Stimulated activated naive CD8-positive, alpha-beta T cell treated with anti-CD3 and anti-CD28 coated beads, Interleukin-15, amount 100 ng/mL, for 72 hours (primary cell): ENCODE data around the gene ARRDC4.
"Not testable (repeated sequence)": the region's sequence is repeated elsewhere in the genome, so short reads cannot be mapped to it uniquely, and the experiment has no call there.

Experiments used
- ATAC-seq: fragments of 150-1000 bp; cut with Tn5 transposase; 2 replicates; pipeline ENCODE4 v1.10.0; 2021; ENCODE audit warnings: mild to moderate bottlenecking, moderate library complexity
- DNase-seq, 2 donors: peaks; one replicate each; pipeline ENCODE4 v3.0.0; 2021 to 2022
- H3K27ac Mint-ChIP-seq, 2 donors: one replicate each; pipeline ENCODE4 v1.8.0; 2022; ENCODE audit warnings: mild to moderate bottlenecking in 2 of 2, mixed read lengths in 2 of 2, moderate library complexity in 2 of 2
- H3K27me3 Mint-ChIP-seq: one replicate; pipeline ENCODE4 v1.8.0; 2022; ENCODE audit warnings: mixed read lengths
- H3K4me1 Mint-ChIP-seq: one replicate; pipeline ENCODE4 v1.8.0; 2022; ENCODE audit warnings: mild to moderate bottlenecking, mixed read lengths
- H3K4me3 Mint-ChIP-seq, 2 donors: one replicate each; pipeline ENCODE4 v1.8.0; 2022; ENCODE audit warnings: mild to moderate bottlenecking in 2 of 2, mixed read lengths in 2 of 2, moderate library complexity in 1 of 2
- H3K9me3 Mint-ChIP-seq, 2 donors: one replicate each; pipeline ENCODE4 v1.8.0; 2022; ENCODE audit warnings: mixed read lengths in 2 of 2

Gene ARRDC4

DNA sequence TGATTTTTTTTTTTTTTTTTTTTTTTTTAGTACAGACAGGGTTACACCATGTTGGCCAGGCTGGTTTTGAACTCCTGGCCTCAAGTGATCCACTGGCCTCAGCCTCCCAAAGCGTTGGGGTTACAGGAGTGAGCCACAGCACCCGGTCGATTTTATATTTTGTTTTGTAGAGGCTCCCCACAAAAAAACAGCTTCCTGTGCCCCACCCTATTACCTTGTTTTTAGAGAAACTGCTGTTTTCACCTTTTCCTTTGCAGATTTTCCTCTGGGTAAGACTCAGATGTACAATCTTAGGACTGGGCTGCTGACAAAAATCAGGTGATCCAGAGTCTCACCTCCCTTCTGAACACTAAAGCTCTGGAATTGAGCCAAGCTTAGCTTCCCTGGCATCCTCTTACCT lies 20.6 kb downstream of the ARRDC4 start:
- no peak overlapping the region for H3K27ac Mint-ChIP-seq
- peaks cover 6% of the 10 kb centered on the region for H3K4me1 Mint-ChIP-seq
- no peaks in the 10 kb centered on the region for H3K27me3 Mint-ChIP-seq
- no peak for DNase-seq
- peaks cover 4% of the 10 kb centered on the region in 2 donors for H3K9me3 Mint-ChIP-seq
- H3K4me3 Mint-ChIP-seq: no peak overlapping the region
- ATAC-seq: no peak

DNA sequence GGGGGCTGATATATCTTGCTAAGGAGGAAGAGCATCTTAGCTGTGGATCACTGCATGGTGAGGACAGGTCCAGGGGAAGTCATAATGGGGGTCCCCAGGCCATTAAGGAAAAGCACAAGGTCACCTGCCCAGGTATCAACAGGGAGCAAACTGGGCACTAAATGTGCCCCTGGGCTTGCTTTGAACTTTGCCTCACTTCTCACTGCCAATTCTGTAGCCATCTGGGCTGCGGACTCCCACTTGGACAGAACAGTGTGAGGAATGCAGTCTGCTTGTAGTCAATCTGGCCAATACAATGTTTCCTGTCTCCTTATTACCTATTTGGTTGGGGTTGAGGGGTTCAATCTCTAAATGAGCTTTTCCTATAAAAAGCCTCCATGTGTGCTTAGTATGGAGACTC lies 21.3 kb downstream of the ARRDC4 start:
- peaks cover 6% of the 10 kb centered on the region for H3K4me1 Mint-ChIP-seq
- no peak overlapping the region for H3K4me3 Mint-ChIP-seq
- no peaks in the 10 kb centered on the region for H3K27me3 Mint-ChIP-seq
- no peak for DNase-seq
- H3K27ac Mint-ChIP-seq: no peak overlapping the region
- H3K9me3 Mint-ChIP-seq: peaks cover 10 to 11% of the 10 kb centered on the region in 2 donors
- ATAC-seq: no peak

- no peaks in the 10 kb centered on the region for H3K27me3 Mint-ChIP-seq
These were observed 23.7 kb downstream of the ARRDC4 start for GRCh38 chr15:97984157-97984556.

GRCh38 chr15:97985979-97986378 lies 25.5 kb downstream of the ARRDC4 start:
- H3K27ac Mint-ChIP-seq, ATAC-seq, H3K4me3 Mint-ChIP-seq, H3K4me1 Mint-ChIP-seq, H3K27me3 Mint-ChIP-seq, DNase-seq: not testable (repeated sequence)
- peaks cover 15 to 27% of the 10 kb centered on the region in 2 donors for H3K9me3 Mint-ChIP-seq

More at GRCh38 chr15:97984157-97984556, 23.7 kb downstream of the ARRDC4 start:
- peaks cover 15 to 27% of the 10 kb centered on the region in 2 donors for H3K9me3 Mint-ChIP-seq
- peaks cover 6% of the 10 kb centered on the region for H3K4me1 Mint-ChIP-seq
- no peak for DNase-seq
- H3K27ac Mint-ChIP-seq: no peak overlapping the region
- no peak for ATAC-seq
- no peak overlapping the region for H3K4me3 Mint-ChIP-seq

GRCh38 chr15:97986781-97987180 lies 26.3 kb downstream of the ARRDC4 start:
- no peak overlapping the region for H3K4me3 Mint-ChIP-seq
- no peak overlapping the region for H3K27ac Mint-ChIP-seq
- DNase-seq (no peak), ATAC-seq (no peak)
- no peaks in the 10 kb centered on the region for H3K27me3 Mint-ChIP-seq
- H3K9me3 Mint-ChIP-seq: peaks cover 15 to 27% of the 10 kb centered on the region in 2 donors
- no peaks in the 10 kb centered on the region for H3K4me1 Mint-ChIP-seq

DNA sequence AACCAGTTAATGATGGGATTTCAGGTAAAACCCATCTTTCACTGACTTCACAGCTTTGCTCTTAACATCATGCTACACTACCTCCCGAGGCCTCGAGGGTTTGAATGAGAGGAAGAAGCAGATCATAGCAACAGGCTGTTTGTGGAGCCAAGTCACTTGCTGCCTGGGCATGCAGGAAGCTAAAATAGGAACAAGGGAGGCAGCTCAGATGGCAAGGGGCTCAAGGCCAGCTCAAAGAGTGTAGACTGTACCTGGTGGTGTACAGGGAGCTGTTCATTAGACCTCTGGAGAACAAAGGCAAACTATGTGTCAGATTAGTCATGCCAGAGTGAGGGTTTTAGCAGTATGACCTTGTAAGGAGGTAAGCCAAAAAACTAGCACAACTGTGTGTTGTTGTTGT lies 28.8 kb downstream of the ARRDC4 start:
- ATAC-seq (no peak), DNase-seq (no peak)
- no peak overlapping the region for H3K4me3 Mint-ChIP-seq
- H3K27ac Mint-ChIP-seq: no peak overlapping the region
- H3K9me3 Mint-ChIP-seq: peaks cover 15 to 27% of the 10 kb centered on the region in 2 donors
- no peaks in the 10 kb centered on the region for H3K4me1 Mint-ChIP-seq
- H3K27me3 Mint-ChIP-seq: no peaks in the 10 kb centered on the region

- Mint-ChIP-seq H3K9me3 (peaks cover 5 to 13% of the 10 kb centered on the region in 2 donors), H3K4me1 (peaks cover 6% of the 10 kb centered on the region), H3K27me3 (no peaks in the 10 kb centered on the region), H3K27ac (peak overlapping the region in 1 of 2 donors; percentile 43), H3K4me3 (no peak overlapping the region)
- no peak for DNase-seq
- ATAC-seq: no peak
These were observed 31.6 kb downstream of the ARRDC4 start for GRCh38 chr15:97991972-97992541.

- ATAC-seq: no peak
- no peaks in the 10 kb centered on the region for H3K27me3 Mint-ChIP-seq
- no peak for DNase-seq
- H3K4me3 Mint-ChIP-seq: no peak overlapping the region
- H3K27ac Mint-ChIP-seq: no peak overlapping the region
- H3K9me3 Mint-ChIP-seq: peaks cover 4 to 5% of the 10 kb centered on the region in 2 donors
- H3K4me1 Mint-ChIP-seq: peaks cover 6% of the 10 kb centered on the region
These were observed 32.3 kb downstream of the ARRDC4 start for GRCh38 chr15:97992823-97993222.

GRCh38 chr15:97993310-97993738 lies 32.8 kb downstream of the ARRDC4 start:
- DNase-seq: no peak
- no peak overlapping the region for H3K27ac Mint-ChIP-seq
- H3K4me3 Mint-ChIP-seq: no peak overlapping the region
- no peaks in the 10 kb centered on the region for H3K9me3 Mint-ChIP-seq
- H3K27me3 Mint-ChIP-seq: no peaks in the 10 kb centered on the region
- peaks cover 6% of the 10 kb centered on the region for H3K4me1 Mint-ChIP-seq
- ATAC-seq: no peak

- H3K9me3 Mint-ChIP-seq: no peaks in the 10 kb centered on the region
These were observed 33.7 kb downstream of the ARRDC4 start for GRCh38 chr15:97994236-97994635.

DNA sequence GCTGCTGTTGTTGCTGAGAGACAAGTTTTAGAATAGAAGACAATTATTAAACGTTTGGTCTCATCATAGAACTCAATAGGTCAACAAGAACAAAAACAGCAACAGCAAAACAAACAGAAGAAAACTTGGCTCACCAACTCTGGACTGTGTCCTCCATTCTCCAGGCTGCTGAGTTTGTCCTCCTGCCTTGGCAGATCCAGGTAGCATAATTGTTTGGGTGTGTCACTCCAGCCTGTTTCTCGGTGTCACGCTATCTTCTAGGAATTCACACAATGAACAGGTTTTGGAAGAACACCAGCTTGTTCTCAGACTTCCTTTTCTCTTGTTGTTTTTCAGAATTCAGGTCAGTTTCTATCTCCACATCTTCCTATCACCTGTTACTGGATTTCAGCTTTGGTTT lies 34.7 kb downstream of the ARRDC4 start:
- ATAC-seq (no peak), DNase-seq (no peak)
- H3K27me3 Mint-ChIP-seq: no peaks in the 10 kb centered on the region
- H3K9me3 Mint-ChIP-seq: no peaks in the 10 kb centered on the region
- peaks cover 6% of the 10 kb centered on the region for H3K4me1 Mint-ChIP-seq
- no peak overlapping the region for H3K27ac Mint-ChIP-seq
- H3K4me3 Mint-ChIP-seq: no peak overlapping the region

More at GRCh38 chr15:97994236-97994635, 33.7 kb downstream of the ARRDC4 start:
- H3K27me3 Mint-ChIP-seq: no peaks in the 10 kb centered on the region
- peaks cover 6% of the 10 kb centered on the region for H3K4me1 Mint-ChIP-seq
- ATAC-seq: no peak
- no peak for DNase-seq
- no peak overlapping the region for H3K27ac Mint-ChIP-seq
- H3K4me3 Mint-ChIP-seq: no peak overlapping the region

DNA sequence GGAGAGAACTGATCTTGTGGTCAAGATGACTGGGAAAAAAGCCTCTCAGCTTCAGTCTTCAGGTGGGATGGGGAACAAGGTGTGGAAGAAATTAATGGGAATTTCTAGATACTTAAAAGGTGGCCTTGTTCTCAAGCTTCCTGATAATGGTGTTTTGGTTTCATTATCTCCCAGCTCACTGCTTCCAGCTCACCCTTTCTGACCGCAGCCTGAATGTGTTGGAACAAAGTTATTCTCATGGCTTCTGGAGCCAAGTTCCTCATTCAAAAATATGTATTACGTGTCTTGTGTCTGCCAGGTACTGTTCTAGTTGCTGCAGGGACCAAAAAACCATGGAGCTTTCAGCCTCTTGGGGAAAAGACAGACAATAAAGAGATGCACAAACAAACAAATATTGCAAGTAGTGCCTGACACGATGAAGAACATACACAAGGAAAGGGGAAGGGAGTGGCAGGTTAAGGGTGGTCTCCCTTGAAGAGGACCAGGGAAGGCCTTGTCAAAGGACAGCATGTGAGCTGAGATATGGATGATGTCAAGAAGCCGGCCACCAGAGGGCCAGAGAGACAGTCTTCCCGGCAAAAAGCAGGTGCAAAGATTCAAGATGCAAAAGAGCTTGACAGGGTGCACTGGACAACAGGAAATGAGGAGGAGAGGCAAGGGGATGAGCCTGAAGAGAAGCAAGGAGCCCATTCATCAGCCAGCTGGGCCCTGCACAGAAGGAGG lies 35.5 kb downstream of the ARRDC4 start:
- no peak overlapping the region for H3K27ac Mint-ChIP-seq
- no peak overlapping the region for H3K4me3 Mint-ChIP-seq
- no peaks in the 10 kb centered on the region for H3K9me3 Mint-ChIP-seq
- H3K4me1 Mint-ChIP-seq: peaks cover 6% of the 10 kb centered on the region
- no peak for ATAC-seq
- DNase-seq: no peak
- no peaks in the 10 kb centered on the region for H3K27me3 Mint-ChIP-seq

DNA sequence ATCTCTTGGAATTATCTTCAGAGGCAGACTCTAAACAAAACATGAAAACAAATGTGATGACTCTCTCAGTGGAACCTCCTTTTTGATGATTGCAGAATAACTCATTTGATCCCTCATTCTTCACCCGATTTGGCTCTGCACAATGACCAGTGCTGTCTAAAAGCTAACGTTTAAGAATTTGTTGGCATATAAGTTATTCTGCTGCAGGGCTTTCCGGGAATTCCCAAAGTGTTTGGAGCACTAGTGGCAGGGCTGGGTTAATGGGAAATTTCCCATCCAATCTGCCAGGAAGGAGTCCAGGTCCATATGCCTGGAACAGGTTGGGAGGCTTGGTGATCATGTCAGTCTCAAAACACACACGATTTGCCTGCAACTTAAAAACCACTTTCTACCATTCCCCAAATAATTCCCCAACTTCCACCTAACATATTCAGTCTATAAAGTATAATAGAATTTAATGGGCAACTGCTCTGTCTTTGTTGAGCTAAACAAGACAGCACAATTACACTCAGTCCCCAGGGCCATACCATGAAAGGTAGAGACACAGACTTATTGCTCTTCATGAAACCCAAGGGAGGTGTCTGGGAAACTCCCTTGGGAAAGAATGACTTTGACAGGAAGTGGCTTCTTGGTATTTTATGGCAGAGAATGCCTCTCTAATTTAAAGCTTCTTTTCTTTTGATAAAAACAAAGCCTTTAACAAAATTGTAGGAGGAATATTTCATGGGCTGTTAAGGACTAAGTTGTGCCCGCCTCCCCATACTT lies 38.0 kb downstream of the ARRDC4 start:
- Mint-ChIP-seq H3K9me3 (no peaks in the 10 kb centered on the region), H3K4me1 (peaks cover 6% of the 10 kb centered on the region), H3K4me3 (no peak overlapping the region), H3K27ac (no peak overlapping the region), H3K27me3 (no peaks in the 10 kb centered on the region)
- DNase-seq (no peak), ATAC-seq (no peak)

DNA sequence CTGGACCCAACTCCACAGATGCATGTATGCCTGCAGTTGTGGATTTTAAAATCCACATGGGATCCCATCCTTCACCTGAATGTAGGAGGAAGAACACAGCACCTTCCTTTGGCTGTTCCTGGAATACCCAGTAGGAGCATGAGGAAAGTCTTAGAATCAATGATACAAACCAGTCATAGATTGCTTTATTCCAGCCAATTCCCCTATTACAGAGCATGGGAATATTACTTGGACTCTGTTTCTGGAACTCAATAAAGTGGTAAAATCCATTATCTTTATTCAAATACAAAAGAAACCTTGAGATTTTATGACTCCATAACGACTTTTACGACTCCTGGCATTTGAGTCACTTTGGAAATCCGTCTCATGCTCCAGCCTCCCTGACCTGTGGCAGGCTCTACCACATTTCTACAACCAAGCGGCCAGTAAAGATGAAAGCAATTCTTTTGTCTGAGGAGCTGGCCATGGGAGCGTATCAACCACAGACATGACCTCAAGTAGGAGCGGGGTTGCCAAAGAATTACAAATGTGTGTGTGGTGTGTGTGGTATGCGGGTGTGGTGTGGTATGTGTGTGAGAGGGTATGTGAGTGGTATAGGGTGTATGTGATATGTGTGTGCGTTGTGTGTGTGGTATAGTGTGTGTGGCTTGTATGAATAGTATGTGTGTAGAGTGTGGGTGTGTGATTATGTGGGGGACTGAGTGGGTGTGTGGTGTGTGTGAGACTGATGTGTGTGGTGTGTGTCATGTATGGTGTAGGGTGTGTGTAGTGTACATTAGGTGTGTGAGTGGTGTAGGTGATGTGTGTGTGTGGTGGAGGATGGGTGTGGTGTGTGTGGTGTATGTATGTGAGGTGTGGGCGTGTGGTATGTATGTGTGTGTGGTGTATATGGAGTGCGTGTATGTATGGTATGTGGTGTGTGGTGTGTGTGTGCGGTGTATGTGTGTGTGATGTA lies 40.0 kb downstream of the ARRDC4 start:
- Mint-ChIP-seq H3K4me1 (peaks cover 6% of the 10 kb centered on the region), H3K9me3 (no peaks in the 10 kb centered on the region), H3K4me3 (no peak overlapping the region), H3K27me3 (no peaks in the 10 kb centered on the region), H3K27ac (no peak overlapping the region)
- DNase-seq (no peak), ATAC-seq (peak; percentile 42)

GRCh38 chr15:98001663-98002194 lies 41.2 kb downstream of the ARRDC4 start:
- DNase-seq (no peak), ATAC-seq (no peak)
- Mint-ChIP-seq H3K4me3 (no peak overlapping the region), H3K9me3 (no peaks in the 10 kb centered on the region), H3K4me1 (no peaks in the 10 kb centered on the region), H3K27ac (no peak overlapping the region), H3K27me3 (no peaks in the 10 kb centered on the region)
